LHCN-M2 (cell line): ENCODE measurements around the gene PKIG. TPM values are rescaled to one million over a fixed set of nuclear protein-coding genes. Genes with fewer than 3 reads are reported as not detected.
A peak's percentile ranks its signal among the peaks of the same experiment; 100 is the strongest.

Experiments used
- DNase-seq: peaks from one replicate; pipeline ENCODE4 v3.0.0-alpha.2; 2012; ENCODE audit warnings: low read depth
- total RNA-seq: library from RNA; depleted of rRNA; stranded (reverse); fragments of >200 nt; gene quantifications from 2 replicates; pipeline ENCODE4 v1.2.3, GENCODE V29; 2014

PKIG gene
- total RNA-seq, 1 experiment from 2014 or later: 11.1 TPM

GRCh38 chr20:44596876-44597275, 14.5 kb downstream of the PKIG start:
- no peak for DNase-seq

- DNase-seq: no peak
Observed at GRCh38 chr20:44597516-44597915, 15.1 kb downstream of the PKIG start.

GRCh38 chr20:44597930-44598329, 15.6 kb downstream of the PKIG start:
- DNase-seq: no peak

- DNase-seq: no peak
Observed at GRCh38 chr20:44598423-44599305, 16.3 kb downstream of the PKIG start.

GRCh38 chr20:44599715-44600114, 17.3 kb downstream of the PKIG start:
- DNase-seq: no peak

GRCh38 chr20:44600301-44600700, 17.9 kb downstream of the PKIG start:
- DNase-seq: no peak

- DNase-seq: no peak
Observed at GRCh38 chr20:44600758-44601201, 18.4 kb downstream of the PKIG start.

GRCh38 chr20:44601236-44601671, 18.9 kb downstream of the PKIG start:
- DNase-seq: no peak

GRCh38 chr20:44601801-44602204, 19.4 kb downstream of the PKIG start:
- DNase-seq: no peak

GRCh38 chr20:44603327-44603726, 20.9 kb downstream of the PKIG start:
- no peak for DNase-seq

GRCh38 chr20:44606725-44607441, 24.5 kb downstream of the PKIG start:
- DNase-seq: no peak

GRCh38 chr20:44609006-44609515, 26.7 kb downstream of the PKIG start:
- DNase-seq: no peak

GRCh38 chr20:44609516-44610312, 27.3 kb downstream of the PKIG start:
- DNase-seq: peak; percentile 77

GRCh38 chr20:44610313-44610962, 28.1 kb downstream of the PKIG start:
- no peak for DNase-seq

GRCh38 chr20:44613575-44613974, 31.2 kb downstream of the PKIG start:
- DNase-seq: no peak

GRCh38 chr20:44614525-44614924, 32.1 kb downstream of the PKIG start:
- no peak for DNase-seq

GRCh38 chr20:44615169-44615791, 32.9 kb downstream of the PKIG start:
- peak; percentile 69 for DNase-seq

GRCh38 chr20:44615876-44616603, 33.7 kb downstream of the PKIG start:
- peak; percentile 24 for DNase-seq

GRCh38 chr20:44616604-44616964, 34.2 kb downstream of the PKIG start:
- DNase-seq: no peak

GRCh38 chr20:44618318-44618731, 35.9 kb downstream of the PKIG start:
- DNase-seq: no peak
